ENCODE results near the gene FAM131C.

GRCh38 chr1:16042096-16042495, 31.4 kb downstream of the FAM131C start:
- TF ChIP-seq, protein P1, sequence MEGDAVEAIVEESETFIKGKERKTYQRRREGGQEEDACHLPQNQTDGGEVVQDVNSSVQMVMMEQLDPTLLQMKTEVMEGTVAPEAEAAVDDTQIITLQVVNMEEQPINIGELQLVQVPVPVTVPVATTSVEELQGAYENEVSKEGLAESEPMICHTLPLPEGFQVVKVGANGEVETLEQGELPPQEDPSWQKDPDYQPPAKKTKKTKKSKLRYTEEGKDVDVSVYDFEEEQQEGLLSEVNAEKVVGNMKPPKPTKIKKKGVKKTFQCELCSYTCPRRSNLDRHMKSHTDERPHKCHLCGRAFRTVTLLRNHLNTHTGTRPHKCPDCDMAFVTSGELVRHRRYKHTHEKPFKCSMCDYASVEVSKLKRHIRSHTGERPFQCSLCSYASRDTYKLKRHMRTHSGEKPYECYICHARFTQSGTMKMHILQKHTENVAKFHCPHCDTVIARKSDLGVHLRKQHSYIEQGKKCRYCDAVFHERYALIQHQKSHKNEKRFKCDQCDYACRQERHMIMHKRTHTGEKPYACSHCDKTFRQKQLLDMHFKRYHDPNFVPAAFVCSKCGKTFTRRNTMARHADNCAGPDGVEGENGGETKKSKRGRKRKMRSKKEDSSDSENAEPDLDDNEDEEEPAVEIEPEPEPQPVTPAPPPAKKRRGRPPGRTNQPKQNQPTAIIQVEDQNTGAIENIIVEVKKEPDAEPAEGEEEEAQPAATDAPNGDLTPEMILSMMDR (IDR thresholded peaks at IDR 0.05; ENCODE audit: poor library complexity, severe bottlenecking): no peak
- TF ChIP-seq EP300 (conservative IDR thresholded peaks at IDR 0.05; ENCODE audit: poor library complexity, severe bottlenecking) (no peak), TAF1 (IDR thresholded peaks at IDR 0.05; ENCODE audit: low read depth) (no peak)

All from neural cell (in vitro differentiated cells).